MV-4-11 (cell line): ENCODE results near the gene GNG12.
A peak's percentile ranks its signal among the peaks of the same experiment; 100 is the strongest.

Experiments
- DNase-seq: peaks from one replicate; lab custom pipeline; 2025; lab: John Stamatoyannopoulos, UW

The GNG12 gene

GRCh38 chr1:67705735-67706453, 127.4 kb downstream of the GNG12 start:
- DNase-seq: no peak

GRCh38 chr1:67704351-67704750, 128.9 kb downstream of the GNG12 start:
- no peak for DNase-seq

- no peak for DNase-seq
Measured at GRCh38 chr1:67701876-67702275, 131.4 kb downstream of the GNG12 start.

GRCh38 chr1:67700692-67701410, 132.4 kb downstream of the GNG12 start:
- no peak for DNase-seq

GRCh38 chr1:67700220-67700619, 133.0 kb downstream of the GNG12 start:
- DNase-seq: no peak

- DNase-seq: peak; percentile 25
Measured at GRCh38 chr1:67696708-67697107, 136.6 kb downstream of the GNG12 start.

- DNase-seq: no peak
Measured at GRCh38 chr1:67695963-67696362, 137.3 kb downstream of the GNG12 start.

- DNase-seq: no peak
Measured at GRCh38 chr1:67691712-67692111, 141.6 kb downstream of the GNG12 start.

- no peak for DNase-seq
Measured at GRCh38 chr1:67690411-67690810, 142.9 kb downstream of the GNG12 start.

GRCh38 chr1:67690018-67690363, 143.3 kb downstream of the GNG12 start:
- no peak for DNase-seq

GRCh38 chr1:67689267-67690017, 143.8 kb downstream of the GNG12 start:
- DNase-seq: no peak

GRCh38 chr1:67688526-67689219, 144.6 kb downstream of the GNG12 start:
- DNase-seq: peak; percentile 59

- peak; percentile 18 for DNase-seq
Measured at GRCh38 chr1:67687649-67688048, 145.6 kb downstream of the GNG12 start.

GRCh38 chr1:67687198-67687545, 146.1 kb downstream of the GNG12 start:
- no peak for DNase-seq

- DNase-seq: peak; percentile 90
Measured at GRCh38 chr1:67686267-67687197, 146.7 kb downstream of the GNG12 start.

GRCh38 chr1:67685558-67686266, 147.6 kb downstream of the GNG12 start:
- DNase-seq: peak; percentile 12

- DNase-seq: peak; percentile 99
Measured at GRCh38 chr1:67685067-67685557, 148.2 kb downstream of the GNG12 start, which contains the start of gene GADD45A. Gene GADD45A, plus strand, starts transcription at chr1:67685201. Its CDS starts 294 bp downstream, at chr1:67685495.

- DNase-seq: no peak
Measured at GRCh38 chr1:67684526-67685066, 148.7 kb downstream of the GNG12 start.

- no peak for DNase-seq
Measured at GRCh38 chr1:67683766-67684525, 149.3 kb downstream of the GNG12 start.
